Astrocyte (in vitro differentiated cells and primary cell): ENCODE results near the gene MSI1. TPM values are rescaled to one million over a fixed set of nuclear protein-coding genes. Genes with fewer than 3 reads are reported as not detected.

Experiments used
- DNase-seq: peaks from one replicate; pipeline ENCODE4 v3.0.0-alpha.2; 2010; ENCODE audit warnings: low read depth
- FAIRE-seq: peaks from 2 replicates; lab custom pipeline; 2011; peaks lifted over from hg19 to GRCh38; lab: Jason Lieb, UNC
- H2AFZ ChIP-seq: 2 replicates; pipeline ENCODE4 v1.6.0; 2012; ENCODE audit warnings: low read depth, low read length, inconsistent platforms
- H3K27ac ChIP-seq: 2 replicates; pipeline ENCODE4 v1.5.1; 2011; ENCODE audit warnings: low read depth, low read length, inconsistent platforms
- H3K27me3 ChIP-seq: 2 replicates; pipeline ENCODE4 v1.6.0; 2011; ENCODE audit warnings: low read length, inconsistent platforms; ENCODE audit not compliant: insufficient read depth
- H3K36me3 ChIP-seq: 2 replicates; pipeline ENCODE4 v1.5.1; 2011; ENCODE audit warnings: low read length, inconsistent platforms; ENCODE audit not compliant: insufficient read depth
- H3K4me1 ChIP-seq: 2 replicates; pipeline ENCODE4 v1.5.1; 2011; ENCODE audit warnings: low read length, inconsistent platforms; ENCODE audit not compliant: insufficient read depth
- H3K4me2 ChIP-seq: 2 replicates; pipeline ENCODE4 v1.6.0; 2012; ENCODE audit warnings: low read length, inconsistent platforms
- H3K4me3 ChIP-seq: 2 replicates; pipeline ENCODE4 v1.5.1; 2011; ENCODE audit warnings: low read depth, mild to moderate bottlenecking, low read length, inconsistent platforms; ENCODE audit not compliant: insufficient read depth
- H3K79me2 ChIP-seq: 2 replicates; pipeline ENCODE4 v1.6.0; 2012; ENCODE audit warnings: mild to moderate bottlenecking, low read length, inconsistent platforms; ENCODE audit not compliant: insufficient read depth
- H3K9ac ChIP-seq: 2 replicates; pipeline ENCODE4 v1.6.0; 2012; ENCODE audit warnings: mild to moderate bottlenecking, low read length, inconsistent platforms
- H3K9me3 ChIP-seq: 2 replicates; pipeline ENCODE4 v1.5.1; 2012; ENCODE audit warnings: low read depth, mild to moderate bottlenecking, low read length, inconsistent platforms; ENCODE audit not compliant: insufficient read depth
- H4K20me1 ChIP-seq: 2 replicates; pipeline ENCODE4 v1.6.0; 2012; ENCODE audit warnings: low read length, inconsistent platforms; ENCODE audit not compliant: insufficient read depth
- H3K27ac Mint-ChIP-seq: one replicate; pipeline ENCODE4 v1.8.0; 2021; ENCODE audit warnings: mild to moderate bottlenecking, mixed read lengths; ENCODE audit not compliant: unreplicated experiment
- H3K27me3 Mint-ChIP-seq: one replicate; pipeline ENCODE4 v1.8.0; 2021; ENCODE audit warnings: low read depth, mixed read lengths; ENCODE audit not compliant: unreplicated experiment
- H3K36me3 Mint-ChIP-seq: one replicate; pipeline ENCODE4 v1.8.0; 2021; ENCODE audit warnings: low read depth, mixed read lengths; ENCODE audit not compliant: unreplicated experiment
- H3K4me1 Mint-ChIP-seq: one replicate; pipeline ENCODE4 v1.8.0; 2021; ENCODE audit warnings: low read depth, mixed read lengths; ENCODE audit not compliant: unreplicated experiment
- H3K4me3 Mint-ChIP-seq: one replicate; pipeline ENCODE4 v1.8.0; 2021; ENCODE audit warnings: mild to moderate bottlenecking, moderate library complexity, mixed read lengths; ENCODE audit not compliant: unreplicated experiment
- H3K9me3 Mint-ChIP-seq: one replicate; pipeline ENCODE4 v1.8.0; 2021; ENCODE audit warnings: mild to moderate bottlenecking, mixed read lengths; ENCODE audit not compliant: unreplicated experiment
- EZH2 ChIP-seq: IDR thresholded peaks from 2 replicates; pipeline ENCODE4 v1.6.1; 2012; ENCODE audit warnings: mild to moderate bottlenecking, low read length, inconsistent platforms; ENCODE audit not compliant: insufficient read depth
- total RNA-seq: library from RNA; stranded (reverse); gene quantifications from 2 replicates; pipeline ENCODE4 v1.2.1, GENCODE V29; 2021
- TF ChIP-seq, protein P1 (sequence below): IDR thresholded peaks from 2 replicates; pipeline ENCODE4 v1.5.1; 2011; ENCODE audit warnings: low read depth, mild to moderate bottlenecking, inconsistent platforms, low read length, moderate library complexity; ENCODE audit not compliant: insufficient read depth

Gene MSI1
- total RNA-seq, 1 donor from 2014 or later = 16.0 TPM

DNA sequence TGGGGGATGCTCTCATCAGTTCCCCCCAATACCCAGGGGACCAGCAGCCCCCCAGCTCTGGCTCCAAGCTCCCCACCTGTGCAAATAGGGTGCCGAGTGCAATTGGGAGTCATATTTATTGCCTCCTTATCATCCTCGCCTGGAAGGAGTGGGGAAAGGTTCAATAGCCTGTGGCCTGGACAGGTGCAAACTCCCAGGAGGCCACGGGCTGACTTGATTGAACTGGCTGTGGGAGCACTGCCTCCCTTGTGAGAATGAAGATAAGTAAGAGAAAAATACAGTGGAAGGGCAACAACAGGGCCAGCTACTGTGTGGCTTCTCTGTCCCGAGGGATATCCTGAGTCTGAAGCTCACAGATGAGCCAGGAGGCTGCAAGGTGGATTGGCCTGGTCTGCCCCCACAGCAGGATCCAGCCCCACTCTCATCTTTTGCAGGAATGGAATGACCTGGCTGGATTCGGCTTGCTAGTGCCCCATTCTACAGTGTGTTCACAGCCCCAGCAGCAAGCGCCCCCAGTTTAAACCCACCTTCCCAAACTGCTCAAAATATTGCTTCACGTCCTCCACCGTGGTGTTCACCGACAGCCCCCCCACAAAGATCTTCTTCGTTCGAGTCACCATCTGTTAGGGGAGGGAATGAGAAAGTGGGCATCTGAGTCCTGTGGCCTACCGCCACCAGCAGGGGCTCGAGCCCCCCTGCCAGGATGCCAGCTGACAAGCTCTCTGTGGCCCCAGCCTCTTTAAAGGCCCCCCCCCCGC, 6.3 kb downstream of the MSI1 start:
- Histone ChIP-seq H3K4me1 (peaks cover 10% of the 10 kb centered on the region), H2AFZ (peak overlapping the region; percentile 13), H3K4me2 (peak overlapping the region; percentile 80), H3K9me3 (no peaks in the 10 kb centered on the region), H3K79me2 (peaks cover 6% of the 10 kb centered on the region), H4K20me1 (peaks cover 12% of the 10 kb centered on the region), H3K36me3 (no peaks in the 10 kb centered on the region), H3K27ac (no peak overlapping the region), H3K9ac (peak overlapping the region; percentile 75), H3K4me3 (no peak overlapping the region), H3K27me3 (peaks cover 10% of the 10 kb centered on the region)
- peak overlapping the region; percentile 34 for H3K4me3 Mint-ChIP-seq
- no peak for TF ChIP-seq EZH2
- TF ChIP-seq, protein P1, sequence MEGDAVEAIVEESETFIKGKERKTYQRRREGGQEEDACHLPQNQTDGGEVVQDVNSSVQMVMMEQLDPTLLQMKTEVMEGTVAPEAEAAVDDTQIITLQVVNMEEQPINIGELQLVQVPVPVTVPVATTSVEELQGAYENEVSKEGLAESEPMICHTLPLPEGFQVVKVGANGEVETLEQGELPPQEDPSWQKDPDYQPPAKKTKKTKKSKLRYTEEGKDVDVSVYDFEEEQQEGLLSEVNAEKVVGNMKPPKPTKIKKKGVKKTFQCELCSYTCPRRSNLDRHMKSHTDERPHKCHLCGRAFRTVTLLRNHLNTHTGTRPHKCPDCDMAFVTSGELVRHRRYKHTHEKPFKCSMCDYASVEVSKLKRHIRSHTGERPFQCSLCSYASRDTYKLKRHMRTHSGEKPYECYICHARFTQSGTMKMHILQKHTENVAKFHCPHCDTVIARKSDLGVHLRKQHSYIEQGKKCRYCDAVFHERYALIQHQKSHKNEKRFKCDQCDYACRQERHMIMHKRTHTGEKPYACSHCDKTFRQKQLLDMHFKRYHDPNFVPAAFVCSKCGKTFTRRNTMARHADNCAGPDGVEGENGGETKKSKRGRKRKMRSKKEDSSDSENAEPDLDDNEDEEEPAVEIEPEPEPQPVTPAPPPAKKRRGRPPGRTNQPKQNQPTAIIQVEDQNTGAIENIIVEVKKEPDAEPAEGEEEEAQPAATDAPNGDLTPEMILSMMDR = no peak
- H3K4me1 Mint-ChIP-seq = peaks cover 18% of the 10 kb centered on the region
- no peaks in the 10 kb centered on the region for H3K9me3 Mint-ChIP-seq
- peak overlapping the region; percentile 41 for H3K27ac Mint-ChIP-seq
- no peak for FAIRE-seq
- peaks cover 3% of the 10 kb centered on the region for H3K27me3 Mint-ChIP-seq
- DNase-seq = no peak
- peaks cover 24% of the 10 kb centered on the region for H3K36me3 Mint-ChIP-seq

DNA sequence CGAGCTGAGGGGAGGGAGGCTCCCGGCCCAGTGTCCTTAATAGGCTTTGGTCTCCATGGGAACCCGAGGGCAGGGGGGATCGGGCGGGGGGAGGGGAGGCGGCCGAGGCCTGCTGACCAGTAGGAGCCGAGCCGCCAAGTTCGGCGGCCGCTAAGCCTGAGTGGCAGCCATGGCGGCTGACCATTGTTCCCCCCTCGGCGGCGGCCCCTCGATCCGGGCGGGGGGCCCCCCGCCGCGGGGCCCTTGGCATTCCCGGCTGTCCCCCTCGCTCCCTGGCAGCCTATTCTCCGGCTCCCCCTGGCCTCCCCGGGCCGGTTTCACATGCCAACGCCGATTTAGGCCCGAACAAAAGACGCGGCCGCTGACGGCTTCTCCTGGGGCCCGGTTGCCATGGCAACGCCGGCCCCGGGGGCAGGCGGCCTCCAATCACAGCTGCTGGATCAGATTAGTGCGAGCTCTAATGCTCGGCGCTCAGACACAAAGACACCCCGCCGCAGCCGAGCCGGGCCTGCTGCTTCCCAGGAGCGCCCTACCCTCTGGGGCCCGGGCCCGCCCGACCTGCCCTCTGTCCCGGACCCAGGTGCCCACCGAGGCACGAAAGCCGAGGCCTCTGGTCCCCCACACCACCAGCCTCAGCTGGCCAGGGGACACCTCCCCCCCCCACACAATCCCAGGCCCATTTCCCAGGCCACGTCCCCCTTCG, 7.3 kb downstream of the MSI1 start:
- peak overlapping the region; percentile 41 for H3K27ac Mint-ChIP-seq
- peaks cover 13% of the 10 kb centered on the region for H3K4me1 ChIP-seq
- no peaks in the 10 kb centered on the region for H3K27me3 ChIP-seq
- H3K4me3 Mint-ChIP-seq = no peak overlapping the region
- no peaks in the 10 kb centered on the region for H3K9me3 ChIP-seq
- H3K27me3 Mint-ChIP-seq = peaks cover under 1% of the 10 kb centered on the region
- peak overlapping the region; percentile 75 for H3K9ac ChIP-seq
- H3K4me1 Mint-ChIP-seq = peaks cover 12% of the 10 kb centered on the region
- peak overlapping the region; percentile 47 for H3K27ac ChIP-seq
- peak overlapping the region; percentile 80 for H3K4me2 ChIP-seq
- peak overlapping the region; percentile 45 for H3K4me3 ChIP-seq
- peak overlapping the region; percentile 57 for H2AFZ ChIP-seq
- no peaks in the 10 kb centered on the region for H3K36me3 ChIP-seq
- TF ChIP-seq, protein P1 = no peak
- TF ChIP-seq EZH2 = no peak
- H3K36me3 Mint-ChIP-seq = peaks cover 23% of the 10 kb centered on the region
- peaks cover 6% of the 10 kb centered on the region for H3K79me2 ChIP-seq
- peaks cover 5% of the 10 kb centered on the region for H4K20me1 ChIP-seq
- no peaks in the 10 kb centered on the region for H3K9me3 Mint-ChIP-seq
- peak; percentile 71 for DNase-seq
- no peak for FAIRE-seq
